SU-DHL-6 (cell line): Measurements from ENCODE around the gene MALSU1.

Source experiments
- EZH2phosphoT487 ChIP-seq: fragments of 200-600 bp; sonication (generic), shearing (Covaris generic); conservative IDR thresholded peaks from 2 replicates; pipeline ENCODE4 v1.6.1; 2018; ENCODE audit warnings: mild to moderate bottlenecking, antibody characterized with exemption, low read length, moderate library complexity, mixed read lengths
- TF ChIP-seq, protein P1 (sequence below): fragments of 200-600 bp; sonication (generic); IDR thresholded peaks from one replicate; pipeline ENCODE4 v1.5.1; 2017; ENCODE audit warnings: antibody characterized with exemption, mild to moderate bottlenecking, low read length, moderate library complexity; ENCODE audit not compliant: insufficient read depth, poor library complexity, severe bottlenecking

DNA sequence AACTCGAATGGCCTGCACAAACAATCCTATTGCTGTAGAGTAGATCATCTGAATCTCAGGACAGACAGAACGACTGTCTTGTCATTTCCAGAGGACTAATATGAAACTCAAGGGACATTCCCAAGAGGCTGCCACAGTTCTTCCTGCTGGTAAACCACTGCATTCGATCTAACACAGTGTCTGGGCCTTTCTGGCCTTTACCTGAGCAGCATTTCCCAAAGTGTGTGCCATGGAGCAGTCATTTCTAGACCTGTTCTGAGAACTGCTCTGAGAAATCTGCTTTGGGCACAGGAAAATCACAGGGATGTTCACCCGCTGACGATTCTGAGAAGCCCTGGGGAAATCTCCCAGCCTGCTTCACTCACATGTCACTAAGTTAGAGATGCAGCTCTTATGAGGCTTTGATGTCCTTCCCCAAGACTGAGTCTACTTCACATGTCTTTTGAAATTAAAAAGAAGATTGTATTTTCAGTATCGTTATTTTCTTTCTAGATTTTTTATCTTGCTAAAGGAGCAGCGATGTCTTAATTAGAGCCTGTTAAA, 34.2 kb upstream of the MALSU1 start:
- TF ChIP-seq EZH2phosphoT487, result no peak
- TF ChIP-seq, protein P1, sequence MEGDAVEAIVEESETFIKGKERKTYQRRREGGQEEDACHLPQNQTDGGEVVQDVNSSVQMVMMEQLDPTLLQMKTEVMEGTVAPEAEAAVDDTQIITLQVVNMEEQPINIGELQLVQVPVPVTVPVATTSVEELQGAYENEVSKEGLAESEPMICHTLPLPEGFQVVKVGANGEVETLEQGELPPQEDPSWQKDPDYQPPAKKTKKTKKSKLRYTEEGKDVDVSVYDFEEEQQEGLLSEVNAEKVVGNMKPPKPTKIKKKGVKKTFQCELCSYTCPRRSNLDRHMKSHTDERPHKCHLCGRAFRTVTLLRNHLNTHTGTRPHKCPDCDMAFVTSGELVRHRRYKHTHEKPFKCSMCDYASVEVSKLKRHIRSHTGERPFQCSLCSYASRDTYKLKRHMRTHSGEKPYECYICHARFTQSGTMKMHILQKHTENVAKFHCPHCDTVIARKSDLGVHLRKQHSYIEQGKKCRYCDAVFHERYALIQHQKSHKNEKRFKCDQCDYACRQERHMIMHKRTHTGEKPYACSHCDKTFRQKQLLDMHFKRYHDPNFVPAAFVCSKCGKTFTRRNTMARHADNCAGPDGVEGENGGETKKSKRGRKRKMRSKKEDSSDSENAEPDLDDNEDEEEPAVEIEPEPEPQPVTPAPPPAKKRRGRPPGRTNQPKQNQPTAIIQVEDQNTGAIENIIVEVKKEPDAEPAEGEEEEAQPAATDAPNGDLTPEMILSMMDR, result no peak
